ENCODE results near the gene UIMC1.

GRCh38 chr5:176890455-176891330 lies 115.9 kb downstream of the UIMC1 start:
- no peak for TF ChIP-seq CTCF (optimal IDR thresholded peaks at IDR 0.05 in 1 of 3, IDR thresholded peaks at IDR 0.05 in 1 of 3, conservative IDR thresholded peaks at IDR 0.05 in 1 of 3; ENCODE audit: extremely low read depth in 1 of 3, insufficient read depth in 2 of 3, low read length in 3 of 3)
- TF ChIP-seq EZH2 (IDR thresholded peaks at IDR 0.05; ENCODE audit: low read length), result no peak
